Anterior cingulate cortex (tissue), 58 donors: Measurements from ENCODE around the gene TSC22D1.

Experiments used
- DNase-seq, 58 donors: peaks; one replicate each; lab custom pipeline; 2025; lab: John Stamatoyannopoulos, UW

TSC22D1 gene

GRCh38 chr13:44435142-44435918 is 140.8 kb downstream of the TSC22D1 start:
- peak; percentile 56 to 97 (median 92) for DNase-seq

- DNase-seq: no peak
Measured at GRCh38 chr13:44434766-44435141, 141.4 kb downstream of the TSC22D1 start.

DNA sequence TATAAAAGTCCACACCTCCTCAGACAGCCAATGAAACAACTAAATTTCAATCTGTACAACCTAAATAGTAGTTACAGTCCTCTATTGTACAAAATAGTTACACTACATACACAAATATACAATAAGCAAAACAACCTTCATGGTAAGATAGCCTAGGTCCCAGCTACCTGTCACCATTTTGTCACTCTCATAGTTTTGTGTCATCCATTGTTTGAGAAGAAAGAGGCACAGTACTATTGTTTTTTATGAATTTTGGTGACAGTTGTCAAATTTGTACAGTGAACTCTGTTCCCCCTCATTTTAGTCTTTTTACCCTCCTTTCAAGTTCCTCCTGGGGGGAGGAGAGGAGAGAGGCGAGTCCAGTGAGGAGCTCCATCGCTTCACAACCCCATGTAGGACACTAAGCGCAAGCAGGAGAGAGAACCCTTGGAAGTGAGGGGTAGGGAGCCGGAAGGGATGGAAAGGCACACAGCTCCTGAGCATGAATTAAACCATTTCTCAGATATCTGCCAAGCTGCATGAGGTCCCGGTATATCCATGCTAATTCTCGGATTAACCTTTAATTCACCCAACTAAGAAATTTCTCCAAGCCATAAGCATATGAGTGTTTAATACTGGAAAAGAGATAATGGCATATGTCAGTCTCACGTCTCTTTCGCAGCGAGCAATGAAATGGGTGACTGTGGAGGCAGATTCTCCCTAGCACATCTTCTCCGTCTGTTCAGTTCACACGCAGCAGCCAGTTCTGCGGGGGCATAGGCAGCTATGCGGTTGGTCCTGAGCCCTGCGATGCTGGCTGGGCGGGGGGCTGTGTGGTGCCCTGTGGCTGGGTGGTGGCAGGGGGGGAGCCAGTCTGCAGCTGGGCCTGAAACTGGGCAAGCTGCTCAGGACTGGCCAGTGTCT is 142.0 kb downstream of the TSC22D1 start:
- DNase-seq: peak in 32 of 58 donors; percentile 10 to 63 (median 34)

DNA sequence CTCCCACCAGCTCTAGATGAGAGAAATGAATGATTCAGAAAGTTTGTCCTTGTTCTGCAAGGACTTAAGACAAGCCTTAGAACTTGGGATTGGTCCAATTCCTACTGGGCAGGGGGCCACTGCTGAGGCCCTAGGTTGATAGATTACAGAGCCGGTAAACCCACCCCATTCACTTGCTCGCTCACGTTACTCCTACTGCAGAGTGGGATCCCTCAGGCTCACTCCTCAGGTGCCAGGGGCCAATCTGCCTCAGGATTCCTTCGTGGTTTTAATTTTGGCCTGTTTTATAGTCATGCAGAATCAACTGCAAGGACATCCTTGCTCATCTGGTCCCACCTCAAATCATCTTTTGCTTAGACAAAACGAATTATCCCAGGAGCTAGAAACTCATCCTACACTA is 143.5 kb downstream of the TSC22D1 start:
- DNase-seq: peak in 3 of 58 donors; percentile 6 to 22 (median 10)

DNA sequence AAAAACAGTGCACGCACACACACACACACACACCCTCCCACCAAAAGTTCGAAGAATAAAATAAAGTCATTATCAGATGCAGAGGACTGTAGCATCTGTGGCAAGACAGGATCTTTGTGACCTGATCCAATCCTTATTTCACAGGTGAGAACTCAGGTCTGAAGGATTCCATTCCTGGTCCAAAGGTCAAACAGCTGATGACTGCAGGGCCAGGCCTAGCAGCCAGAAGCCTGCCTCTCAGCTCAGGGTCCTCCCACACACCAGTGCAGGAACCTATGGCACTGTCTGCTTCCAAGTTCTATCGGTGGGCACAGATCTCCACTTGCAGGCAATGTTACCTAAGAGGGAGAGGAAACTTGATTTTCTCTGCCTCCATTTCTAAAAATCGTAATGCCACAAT is 145.0 kb downstream of the TSC22D1 start:
- DNase-seq: no peak

GRCh38 chr13:44429311-44429710 is 146.8 kb downstream of the TSC22D1 start:
- DNase-seq: no peak

GRCh38 chr13:44426461-44426860 is 149.7 kb downstream of the TSC22D1 start:
- peak in 1 of 58 donors; percentile 14 for DNase-seq

DNA sequence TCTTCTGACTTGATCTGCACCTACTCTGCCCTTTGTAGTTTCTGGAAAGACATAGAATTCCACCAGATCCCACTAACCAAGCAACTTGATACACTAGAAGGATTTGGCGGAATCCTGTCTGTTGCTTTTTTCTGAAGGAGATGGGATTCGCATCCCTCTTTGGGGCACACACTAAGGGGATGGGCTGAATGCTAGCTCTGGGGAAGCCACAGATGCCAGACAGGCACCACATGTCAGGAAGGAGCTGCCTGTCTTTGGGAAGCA is 150.4 kb downstream of the TSC22D1 start:
- no peak for DNase-seq

DNA sequence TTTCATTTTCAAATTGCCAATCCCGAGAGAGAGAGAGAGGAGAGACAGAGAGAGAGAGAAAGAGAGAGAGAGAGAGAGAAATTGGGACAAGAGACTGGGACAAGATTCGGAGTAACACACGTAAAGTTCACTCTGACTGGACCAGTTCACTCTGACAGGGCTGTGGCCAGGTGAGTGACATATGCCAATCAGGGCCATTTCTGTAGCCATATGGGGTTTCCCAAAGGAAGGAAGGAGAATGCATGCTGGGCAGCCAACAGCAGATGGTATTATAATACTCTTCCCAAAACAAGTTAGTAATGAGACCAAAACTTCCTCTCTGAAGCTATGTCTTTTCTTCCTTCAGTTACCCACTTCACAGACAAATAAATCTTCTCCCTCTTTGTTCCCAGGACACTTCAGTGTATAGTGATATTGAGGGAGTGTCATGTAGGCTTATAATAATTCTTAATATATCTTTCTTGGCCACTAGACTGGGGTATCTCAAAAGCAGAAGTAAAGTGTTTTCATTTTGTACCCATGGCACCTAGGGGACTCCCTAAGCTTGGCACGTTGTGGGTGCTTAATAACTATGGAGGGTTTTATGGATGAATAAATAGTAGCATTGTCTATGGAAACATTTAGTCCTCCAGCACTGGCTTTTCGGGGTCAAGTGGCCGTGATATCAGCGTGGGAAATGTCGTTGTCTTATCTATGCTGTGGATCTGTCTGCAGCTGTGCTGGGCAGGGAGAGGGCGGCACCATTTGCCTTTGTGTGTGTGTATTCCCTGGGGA is 150.9 kb downstream of the TSC22D1 start:
- no peak for DNase-seq

DNA sequence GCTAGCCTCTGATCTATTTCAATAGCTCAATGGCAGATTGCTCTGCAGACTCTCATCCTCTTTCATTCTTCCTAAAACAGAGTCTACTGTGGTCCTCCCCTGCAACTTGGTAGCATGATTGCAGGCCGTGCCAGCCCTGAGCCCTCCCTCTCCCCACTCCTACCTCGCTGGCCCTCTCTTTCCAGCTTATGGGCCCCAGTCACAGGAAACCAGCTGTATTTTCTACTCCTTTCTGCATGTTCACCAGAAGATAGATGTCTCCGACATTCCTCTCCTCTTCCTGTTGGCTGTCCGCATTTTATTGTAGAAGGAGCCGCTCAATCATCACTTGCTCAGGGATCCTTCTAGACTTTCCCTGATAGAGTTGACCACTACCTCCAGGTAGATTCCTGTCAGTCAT is 152.3 kb downstream of the TSC22D1 start:
- no peak for DNase-seq

GRCh38 chr13:44422755-44423643 is 153.1 kb downstream of the TSC22D1 start:
- DNase-seq: no peak

DNA sequence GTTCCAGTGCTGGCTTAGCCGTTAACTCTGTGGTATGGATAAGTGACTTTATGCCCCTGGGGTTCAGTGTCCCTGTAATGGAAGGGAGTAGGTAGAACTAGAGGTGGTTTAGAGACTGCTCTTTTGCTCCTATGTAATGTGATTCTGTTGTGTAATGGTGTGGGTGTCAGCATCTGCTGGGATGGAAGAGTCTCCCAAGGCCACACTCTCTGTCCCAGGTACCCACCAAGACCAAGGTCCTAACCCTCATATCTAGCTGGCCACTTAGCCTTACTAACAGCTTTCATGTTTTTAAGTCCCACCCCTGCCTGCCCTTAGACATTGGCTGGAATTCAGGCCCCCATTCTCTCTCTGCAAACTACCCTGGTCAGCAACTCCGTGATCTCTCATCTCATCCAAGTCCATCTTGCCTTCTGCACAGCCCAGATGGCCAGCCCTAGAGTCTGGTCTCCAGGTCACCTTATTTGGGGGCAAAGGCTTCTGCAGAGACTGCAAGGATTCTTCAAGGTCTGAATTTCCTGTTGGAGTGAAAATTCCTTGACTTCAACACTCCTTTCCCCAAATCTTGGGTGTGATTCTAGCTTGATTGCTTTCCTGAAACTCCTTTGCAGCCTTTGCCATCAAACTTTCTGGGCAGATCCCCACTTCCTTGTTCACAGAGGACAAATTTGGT is 154.1 kb downstream of the TSC22D1 start:
- no peak for DNase-seq

DNA sequence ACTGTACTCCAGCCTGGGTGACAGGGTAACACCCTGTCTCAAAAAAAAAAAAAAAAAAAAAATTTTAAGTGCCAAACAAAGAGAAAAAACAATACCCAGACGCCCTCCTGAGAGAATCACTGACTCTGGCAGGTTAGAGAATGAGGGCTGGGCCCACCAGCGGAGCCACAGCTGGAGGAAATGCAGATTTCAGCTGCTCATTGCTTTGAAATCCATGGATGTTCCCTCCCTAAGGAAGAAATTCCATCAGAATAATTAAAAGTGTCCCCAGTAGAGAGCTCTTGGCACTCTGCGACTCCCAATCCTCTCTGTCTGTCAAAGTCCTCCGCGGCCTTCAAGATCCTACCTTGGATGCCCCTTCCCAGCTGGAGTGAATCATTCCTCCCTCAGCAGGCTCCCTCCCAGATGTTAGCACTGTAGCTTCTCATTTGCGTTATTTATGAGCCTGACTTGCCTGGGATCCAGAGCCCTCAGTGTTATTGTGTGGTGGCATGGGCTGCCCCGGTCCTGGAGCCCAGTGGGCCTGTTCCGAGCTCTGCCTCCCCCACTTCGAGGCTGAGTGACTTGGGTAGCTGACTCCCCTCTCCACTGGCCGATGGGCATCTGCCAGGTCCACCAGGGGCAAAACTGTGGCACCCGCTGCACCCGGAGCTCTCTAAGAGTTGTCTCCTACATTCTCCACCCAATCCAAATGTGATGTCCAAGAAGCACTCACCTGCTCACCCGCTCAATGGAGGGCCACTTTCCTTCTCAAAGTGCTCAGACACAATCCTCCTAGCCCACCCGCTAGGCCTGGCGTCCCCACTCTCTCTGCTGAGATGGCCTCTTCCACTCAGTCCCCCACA is 155.5 kb downstream of the TSC22D1 start:
- DNase-seq: no peak

DNA sequence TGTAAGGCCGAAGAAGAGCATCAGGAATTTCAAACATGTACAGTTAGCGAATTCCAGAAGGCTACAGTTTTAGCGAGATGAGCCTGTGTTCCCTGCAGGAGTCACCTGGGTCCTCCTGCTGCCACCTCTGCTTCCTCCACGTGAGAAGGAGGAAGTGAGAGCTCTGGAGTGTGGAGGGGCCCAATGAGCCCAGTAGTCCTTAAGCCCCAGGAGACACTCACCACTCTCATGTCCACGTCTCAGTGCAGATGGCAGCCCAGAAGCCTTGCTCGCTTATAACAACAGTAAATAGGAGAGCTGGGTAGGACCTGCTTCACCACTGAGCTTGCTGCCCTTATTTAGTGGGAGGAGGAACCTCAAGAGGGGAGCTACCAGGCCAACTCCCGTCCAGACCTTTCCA is 158.3 kb downstream of the TSC22D1 start:
- DNase-seq: no peak

DNA sequence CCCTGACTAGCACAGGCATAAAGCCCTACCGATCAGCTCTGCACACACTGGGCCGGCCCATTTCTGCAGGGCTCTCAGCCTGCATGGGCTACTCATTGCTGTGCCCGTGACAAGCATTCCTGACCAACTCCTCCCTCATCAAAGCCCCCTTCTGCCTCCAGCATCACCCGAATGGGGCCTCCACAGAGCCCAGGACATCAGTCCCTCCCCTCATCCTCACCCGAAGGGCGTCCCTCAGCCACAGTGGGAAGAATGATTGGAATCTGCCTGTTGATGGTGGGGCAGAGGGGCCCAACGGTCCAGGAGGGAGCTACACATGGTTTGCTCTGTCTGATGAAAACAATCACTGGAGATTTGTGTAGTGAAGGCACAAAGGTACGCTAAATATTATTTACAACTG is 158.7 kb downstream of the TSC22D1 start:
- no peak for DNase-seq

- no peak for DNase-seq
Measured at GRCh38 chr13:44416744-44417143, 159.4 kb downstream of the TSC22D1 start.

- DNase-seq: no peak
Measured at GRCh38 chr13:44416301-44416700, 159.8 kb downstream of the TSC22D1 start.

GRCh38 chr13:44415815-44416214 is 160.3 kb downstream of the TSC22D1 start:
- DNase-seq: no peak

- DNase-seq: no peak
Measured at GRCh38 chr13:44414716-44415115, 161.4 kb downstream of the TSC22D1 start.
